Measurements from ENCODE around the gene MB. TPM values are rescaled to one million over a fixed set of nuclear protein-coding genes. Genes with fewer than 3 reads are reported as not detected.

MB gene
- total RNA-seq, 2 donors from 2014 or later: 9.9 to 71.8 TPM

GRCh38 chr22:35608088-35608487 is 9.0 kb downstream of the MB start:
- Histone ChIP-seq H3K27ac (no peak overlapping the region), H3K9me3 (no peaks in the 10 kb centered on the region), H3K27me3 (replicated peaks; ENCODE audit: insufficient read depth) (no peaks in the 10 kb centered on the region), H3K4me3 (no peak overlapping the region), H3K36me3 (no peaks in the 10 kb centered on the region), H3K4me1 (replicated peaks) (no peaks in the 10 kb centered on the region)
- no peak for DNase-seq (ENCODE audit: low spot score)
- TF ChIP-seq POLR2AphosphoS5 (IDR thresholded peaks at IDR 0.05) (no peak), CTCF (IDR thresholded peaks at IDR 0.05) (no peak), POLR2A (IDR thresholded peaks at IDR 0.05) (no peak)
- WGBS: 84% methylated on average over 11 of the region's 11 CpGs
- intact Hi-C loops (cut with DNase I): no loop called here

- Histone ChIP-seq H3K36me3 (no peaks in the 10 kb centered on the region), H3K27me3 (replicated peaks; ENCODE audit: insufficient read depth) (no peaks in the 10 kb centered on the region), H3K4me1 (replicated peaks) (no peaks in the 10 kb centered on the region), H3K27ac (no peak overlapping the region), H3K9me3 (no peaks in the 10 kb centered on the region), H3K4me3 (no peak overlapping the region)
- DNase-seq (ENCODE audit: low spot score): no peak
- TF ChIP-seq POLR2A (IDR thresholded peaks at IDR 0.05) (no peak), POLR2AphosphoS5 (IDR thresholded peaks at IDR 0.05) (no peak), CTCF (IDR thresholded peaks at IDR 0.05) (no peak)
- WGBS: 82% methylated on average over 8 of the region's 8 CpGs
- intact Hi-C loops (cut with DNase I): no loop called here
These were observed 10.2 kb downstream of the MB start for GRCh38 chr22:35606916-35607315.

GRCh38 chr22:35605851-35606481 is 11.2 kb downstream of the MB start:
- H3K27me3 ChIP-seq (replicated peaks; ENCODE audit: insufficient read depth): no peaks in the 10 kb centered on the region
- no peaks in the 10 kb centered on the region for H3K9me3 ChIP-seq
- no peaks in the 10 kb centered on the region for H3K36me3 ChIP-seq
- no peaks in the 10 kb centered on the region for H3K4me1 ChIP-seq (replicated peaks)
- TF ChIP-seq POLR2A (IDR thresholded peaks at IDR 0.05): no peak
- no peak for TF ChIP-seq POLR2AphosphoS5 (IDR thresholded peaks at IDR 0.05)
- TF ChIP-seq CTCF (IDR thresholded peaks at IDR 0.05): no peak
- no peak for DNase-seq (ENCODE audit: low spot score)
- H3K4me3 ChIP-seq: no peak overlapping the region
- no peak overlapping the region for H3K27ac ChIP-seq
- intact Hi-C loops (cut with DNase I): no loop called here
- WGBS: 81% methylated on average over 13 of the region's 13 CpGs

- TF ChIP-seq POLR2AphosphoS5 (IDR thresholded peaks at IDR 0.05) (no peak), POLR2A (IDR thresholded peaks at IDR 0.05) (no peak), CTCF (IDR thresholded peaks at IDR 0.05) (no peak)
- Histone ChIP-seq H3K9me3 (no peaks in the 10 kb centered on the region), H3K36me3 (no peaks in the 10 kb centered on the region), H3K27me3 (replicated peaks; ENCODE audit: insufficient read depth) (no peaks in the 10 kb centered on the region), H3K27ac (no peak overlapping the region), H3K4me1 (replicated peaks) (no peaks in the 10 kb centered on the region), H3K4me3 (no peak overlapping the region)
- intact Hi-C loops (cut with DNase I): no loop called here
- DNase-seq (ENCODE audit: low spot score): no peak
- WGBS: 87% methylated on average over 2 of the region's 2 CpGs
These were observed 11.8 kb downstream of the MB start for GRCh38 chr22:35605369-35605680.

GRCh38 chr22:35604621-35605368 is 12.3 kb downstream of the MB start:
- H3K27ac ChIP-seq: no peak overlapping the region
- no peaks in the 10 kb centered on the region for H3K36me3 ChIP-seq
- WGBS: 64% methylated on average over 9 of the region's 9 CpGs
- no peaks in the 10 kb centered on the region for H3K4me1 ChIP-seq (replicated peaks)
- no peaks in the 10 kb centered on the region for H3K9me3 ChIP-seq
- TF ChIP-seq POLR2A (IDR thresholded peaks at IDR 0.05) (no peak), CTCF (IDR thresholded peaks at IDR 0.05) (no peak), POLR2AphosphoS5 (IDR thresholded peaks at IDR 0.05) (no peak)
- no peak overlapping the region for H3K4me3 ChIP-seq
- H3K27me3 ChIP-seq (replicated peaks; ENCODE audit: insufficient read depth): no peaks in the 10 kb centered on the region
- DNase-seq (ENCODE audit: low spot score): no peak
- intact Hi-C loops (cut with DNase I): no loop called here

All from prostate gland (tissue), 2 donors.